Activated B cell treated with CpG ODN at 0.5 μM for 24 hours (primary cell): ENCODE measurements around the gene SLAMF1. TPM values are rescaled to one million over a fixed set of nuclear protein-coding genes. Genes with fewer than 3 reads are reported as not detected.

Source experiments
- ATAC-seq: fragments of 200-7000 bp; cut with Tn5 transposase; one replicate; pipeline ENCODE4 v1.10.0; 2021; ENCODE audit warnings: low read depth, mild to moderate bottlenecking, moderate library complexity
- CTCF ChIA-PET: fragments of 350-600 bp; sonication (Branson Sonifier 250); formaldehyde crosslinking; loops from one replicate; lab custom pipeline; 2021; ENCODE audit warnings: antibody characterized with exemption; lab: Charles Lee
- POLR2A ChIA-PET: fragments of 350-600 bp; sonication (Branson Sonifier 250); formaldehyde crosslinking; loops from one replicate; lab custom pipeline; 2021; ENCODE audit warnings: antibody characterized with exemption; lab: Charles Lee
- DNase-seq: peaks from one replicate; pipeline ENCODE4 v3.0.0; 2022
- H3K27ac Mint-ChIP-seq: one replicate; pipeline ENCODE4 v1.8.0; 2020; ENCODE audit warnings: mixed read lengths
- H3K27me3 Mint-ChIP-seq: one replicate; pipeline ENCODE4 v1.8.0; 2021; ENCODE audit warnings: mixed read lengths
- H3K36me3 Mint-ChIP-seq: one replicate; pipeline ENCODE4 v1.8.0; 2021; ENCODE audit warnings: low read depth, mixed read lengths
- H3K4me1 Mint-ChIP-seq: one replicate; pipeline ENCODE4 v1.8.0; 2021; ENCODE audit warnings: mixed read lengths
- H3K4me3 Mint-ChIP-seq: one replicate; pipeline ENCODE4 v1.8.0; 2020; ENCODE audit warnings: mild to moderate bottlenecking, mixed read lengths
- H3K9me3 Mint-ChIP-seq: one replicate; pipeline ENCODE4 v1.8.0; 2020; ENCODE audit warnings: mixed read lengths
- intact Hi-C: fragments of 100-400 bp; cut with micrococcal nuclease; formaldehyde crosslinking; loops from one replicate; pipeline ENCODE4 v1.15.1; 2024
- total RNA-seq: library from RNA; stranded (reverse); gene quantifications from 2 replicates; pipeline ENCODE4 v1.2.3, GENCODE V29; 2022
- TF ChIP-seq, protein P1 (sequence below): fragments of 200-600 bp; IDR thresholded peaks from one replicate; pipeline ENCODE4 v1.8.0; 2022; ENCODE audit warnings: antibody characterized with exemption, mild to moderate bottlenecking

The SLAMF1 gene
- total RNA-seq, 1 donor from 2014 or later: 91.7 TPM

GRCh38 chr1:160641323-160642280, 5.2 kb downstream of the SLAMF1 start:
- CTCF ChIA-PET: interaction anchor here (1.3 to 2.5 kb wide), 2 partner anchors 33 to 213 kb away, joined by 5 to 16 read pairs; no protein-coding TSS in a partner anchor
- no peak for DNase-seq
- Mint-ChIP-seq H3K9me3 (no peaks in the 10 kb centered on the region), H3K4me1 (peaks cover 95% of the 10 kb centered on the region), H3K27me3 (no peaks in the 10 kb centered on the region), H3K36me3 (peaks cover 81% of the 10 kb centered on the region), H3K27ac (peak overlapping the region; percentile 91), H3K4me3 (peak overlapping the region; percentile 95)
- intact Hi-C loops: loop anchor here (5.0 kb wide), 1 partner anchor 36 kb away; no protein-coding TSS in a partner anchor
- peak; percentile 73 for ATAC-seq
- POLR2A ChIA-PET: interaction anchor here (0.5 to 1.4 kb wide), 6 partner anchors 10 to 456 kb away, joined by 3 to 9 read pairs (median 3); no protein-coding TSS in a partner anchor
- TF ChIP-seq, protein P1, sequence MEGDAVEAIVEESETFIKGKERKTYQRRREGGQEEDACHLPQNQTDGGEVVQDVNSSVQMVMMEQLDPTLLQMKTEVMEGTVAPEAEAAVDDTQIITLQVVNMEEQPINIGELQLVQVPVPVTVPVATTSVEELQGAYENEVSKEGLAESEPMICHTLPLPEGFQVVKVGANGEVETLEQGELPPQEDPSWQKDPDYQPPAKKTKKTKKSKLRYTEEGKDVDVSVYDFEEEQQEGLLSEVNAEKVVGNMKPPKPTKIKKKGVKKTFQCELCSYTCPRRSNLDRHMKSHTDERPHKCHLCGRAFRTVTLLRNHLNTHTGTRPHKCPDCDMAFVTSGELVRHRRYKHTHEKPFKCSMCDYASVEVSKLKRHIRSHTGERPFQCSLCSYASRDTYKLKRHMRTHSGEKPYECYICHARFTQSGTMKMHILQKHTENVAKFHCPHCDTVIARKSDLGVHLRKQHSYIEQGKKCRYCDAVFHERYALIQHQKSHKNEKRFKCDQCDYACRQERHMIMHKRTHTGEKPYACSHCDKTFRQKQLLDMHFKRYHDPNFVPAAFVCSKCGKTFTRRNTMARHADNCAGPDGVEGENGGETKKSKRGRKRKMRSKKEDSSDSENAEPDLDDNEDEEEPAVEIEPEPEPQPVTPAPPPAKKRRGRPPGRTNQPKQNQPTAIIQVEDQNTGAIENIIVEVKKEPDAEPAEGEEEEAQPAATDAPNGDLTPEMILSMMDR: no peak

GRCh38 chr1:160640359-160641123, 6.3 kb downstream of the SLAMF1 start:
- intact Hi-C loops: loop anchor here (5.0 kb wide), 1 partner anchor 37 kb away; no protein-coding TSS in a partner anchor
- H3K9me3 Mint-ChIP-seq: no peaks in the 10 kb centered on the region
- POLR2A ChIA-PET: interaction anchor here (0.6 to 2.2 kb wide), 6 partner anchors 11 to 35 kb away, joined by 3 to 9 read pairs (median 7); no protein-coding TSS in a partner anchor
- H3K4me3 Mint-ChIP-seq: peak overlapping the region; percentile 95
- no peak for ATAC-seq
- H3K4me1 Mint-ChIP-seq: peaks cover 93% of the 10 kb centered on the region
- H3K27me3 Mint-ChIP-seq: no peaks in the 10 kb centered on the region
- H3K27ac Mint-ChIP-seq: peak overlapping the region; percentile 91
- CTCF ChIA-PET: interaction anchor here (0.8 to 2.5 kb wide), 6 partner anchors 11 to 212 kb away, joined by 3 to 16 read pairs (median 4); no protein-coding TSS in a partner anchor
- TF ChIP-seq, protein P1: no peak
- DNase-seq: no peak
- peaks cover 80% of the 10 kb centered on the region for H3K36me3 Mint-ChIP-seq

DNA sequence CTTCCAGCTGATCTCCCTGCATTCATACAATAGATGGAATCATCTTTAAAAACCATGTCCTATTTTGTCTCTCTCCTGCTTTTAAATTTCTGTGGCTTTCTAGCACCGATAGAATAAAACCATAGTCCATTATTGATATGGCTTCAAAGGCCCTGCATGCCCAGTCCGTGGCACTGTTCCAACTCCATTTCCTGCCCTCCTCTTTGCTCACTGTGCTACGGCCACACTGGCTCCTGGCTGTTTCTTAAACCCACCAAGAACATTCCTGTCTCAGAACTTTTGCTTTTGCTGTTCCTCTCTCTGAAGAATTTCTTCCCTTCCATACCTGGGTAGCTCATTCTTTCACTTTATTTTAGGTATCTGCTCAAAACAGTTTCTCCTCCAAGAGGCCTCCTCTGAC, 7.2 kb downstream of the SLAMF1 start:
- H3K9me3 Mint-ChIP-seq: no peaks in the 10 kb centered on the region
- CTCF ChIA-PET: interaction anchor here (1.0 to 2.5 kb wide), 5 partner anchors 10 to 211 kb away, joined by 4 to 16 read pairs (median 5); no protein-coding TSS in a partner anchor
- TF ChIP-seq, protein P1: no peak
- H3K27ac Mint-ChIP-seq: peak overlapping the region; percentile 82
- intact Hi-C loops: loop anchor here (5.0 kb wide), 1 partner anchor 38 kb away; no protein-coding TSS in a partner anchor
- POLR2A ChIA-PET: interaction anchor here (1.4 to 2.2 kb wide), 3 partner anchors 10 to 36 kb away, joined by 3 to 9 read pairs (median 9); no protein-coding TSS in a partner anchor
- H3K27me3 Mint-ChIP-seq: no peaks in the 10 kb centered on the region
- DNase-seq: no peak
- H3K4me3 Mint-ChIP-seq: peak overlapping the region; percentile 66
- peaks cover 90% of the 10 kb centered on the region for H3K4me1 Mint-ChIP-seq
- ATAC-seq: no peak
- H3K36me3 Mint-ChIP-seq: peaks cover 79% of the 10 kb centered on the region

- POLR2A ChIA-PET: interaction anchor here (1.8 to 2.2 kb wide), 2 partner anchors 10 to 12 kb away, joined by 9 read pairs; no protein-coding TSS in a partner anchor
- intact Hi-C loops: loop anchor here (1.0 kb wide), 2 partner anchors 7 to 12 kb away; no protein-coding TSS in a partner anchor
- peak overlapping the region; percentile 82 for H3K27ac Mint-ChIP-seq
- peak overlapping the region; percentile 66 for H3K4me3 Mint-ChIP-seq
- peaks cover 89% of the 10 kb centered on the region for H3K4me1 Mint-ChIP-seq
- ATAC-seq (no peak), DNase-seq (no peak)
- TF ChIP-seq, protein P1: no peak
- H3K9me3 Mint-ChIP-seq: no peaks in the 10 kb centered on the region
- H3K27me3 Mint-ChIP-seq: no peaks in the 10 kb centered on the region
- CTCF ChIA-PET: interaction anchor here (2.5 kb wide), 1 partner anchor 36 kb away, joined by 16 read pairs; no protein-coding TSS in a partner anchor
- H3K36me3 Mint-ChIP-seq: peaks cover 79% of the 10 kb centered on the region
Observed at GRCh38 chr1:160638926-160639325, 7.9 kb downstream of the SLAMF1 start.
